K562 (cell line): Measurements from ENCODE around the gene ARID5B. TPM values are rescaled to one million over a fixed set of nuclear protein-coding genes. Genes with fewer than 3 reads are reported as not detected.

Source experiments
- ATAC-seq: fragments of 200-7000 bp; cut with Tn5 transposase; 3 replicates; pipeline ENCODE4 v1.9.1; 2020; ENCODE audit warnings: moderate library complexity
- BruUV-seq: library from RNA; stranded (reverse); fragments of 400-500 nt; replicated peaks from 2 replicates; lab custom pipeline; 2021; lab: Mats Ljungman, UMichigan
- CTCF ChIA-PET: fragments of 300-600 bp; formaldehyde crosslinking; extraction: SDS; loops from one replicate; lab custom pipeline; 2021; ENCODE audit warnings: low intra/inter-chr PET ratio; lab: Yijun Ruan, JAX
- POLR2A ChIA-PET: fragments of 300-600, 350-650 bp; sonication (Branson Sonifier 250); formaldehyde crosslinking; extraction: SDS; loops from one replicate; lab custom pipeline; 2021; ENCODE audit warnings: antibody characterized with exemption, inconsistent platforms; lab: Yijun Ruan, JAX
- DNase-seq, 4 experiments: peaks; one replicate each; pipeline versions ENCODE4 v3.0.0 to v3.0.0-alpha.2; 2011 to 2018; ENCODE audit warnings: low spot score in 3 of 4, mixed read lengths in 3 of 4; ENCODE audit errors: extremely low read depth in 1 of 4
- FAIRE-seq: peaks from 2 replicates; lab custom pipeline; 2011; peaks lifted over from hg19 to GRCh38; lab: Jason Lieb, UNC
- H2AFZ ChIP-seq: 2 replicates; pipeline ENCODE4 v1.6.0; 2011; ENCODE audit warnings: low read depth, low read length, control low read depth, inconsistent platforms
- H3K27ac ChIP-seq: fragments of 200-600 bp; 3 replicates; pipeline ENCODE4 v1.8.0; 2011; ENCODE audit warnings: low read depth, mild to moderate bottlenecking, control low read depth, inconsistent platforms, low read length, moderate library complexity, mixed read lengths; ENCODE audit errors: extremely low read depth
- H3K27me3 ChIP-seq, 2 experiments: fragments of 300-600 bp in 1 of 2; 2 replicates in 1 of 2; 3 replicates in 1 of 2; pipeline versions ENCODE4 v1.6.0 to v1.8.0; 2011; ENCODE audit warnings: inconsistent platforms in 2 of 2, low read length in 2 of 2, mild to moderate bottlenecking in 1 of 2, mixed read lengths in 1 of 2, moderate library complexity in 1 of 2; ENCODE audit not compliant: control insufficient read depth in 2 of 2, insufficient read depth in 2 of 2
- H3K36me3 ChIP-seq: fragments of 300-600 bp; 3 replicates; pipeline ENCODE4 v1.8.0; 2011; ENCODE audit warnings: mild to moderate bottlenecking, low read length, inconsistent platforms; ENCODE audit not compliant: control insufficient read depth, insufficient read depth
- H3K4me1 ChIP-seq, 2 experiments: fragments of 200-600 bp in 1 of 2; replicated peaks in 1 of 2; 2 replicates in 1 of 2; 3 replicates in 1 of 2; pipeline versions ENCODE4 v1.5.1 to v1.8.0; 2011; ENCODE audit warnings: inconsistent platforms in 2 of 2, low read length in 2 of 2, mild to moderate bottlenecking in 1 of 2, mixed read lengths in 1 of 2, moderate library complexity in 1 of 2; ENCODE audit not compliant: control insufficient read depth in 2 of 2, insufficient read depth in 2 of 2
- H3K4me2 ChIP-seq: 2 replicates; pipeline ENCODE4 v1.6.1; 2011; ENCODE audit warnings: low read length, control low read depth, inconsistent platforms, mixed read lengths; ENCODE audit not compliant: insufficient read depth
- H3K4me3 ChIP-seq: fragments of 200-600 bp; sonication (generic), shearing (Covaris generic); 2 replicates; pipeline ENCODE4 v1.5.1; 2016; ENCODE audit warnings: control low read depth, inconsistent platforms
- H3K79me2 ChIP-seq: fragments of 200-600 bp; 3 replicates; pipeline ENCODE4 v1.8.0; 2011; ENCODE audit warnings: low read length, inconsistent platforms; ENCODE audit not compliant: control insufficient read depth, insufficient read depth
- H3K9ac ChIP-seq, 2 experiments: 2 replicates each; pipeline versions ENCODE4 v1.6.0 to v1.6.1; 2011; ENCODE audit warnings: low read depth in 2 of 2, low read length in 2 of 2, control low read depth in 1 of 2, inconsistent platforms in 1 of 2, mild to moderate bottlenecking in 1 of 2, mixed read lengths in 1 of 2; ENCODE audit not compliant: insufficient read depth in 1 of 2
- H3K9me1 ChIP-seq: one replicate; pipeline ENCODE4 v1.6.0; 2011; ENCODE audit warnings: inconsistent platforms, mild to moderate bottlenecking, low read length, moderate library complexity; ENCODE audit not compliant: control insufficient read depth, insufficient read depth
- H3K9me3 ChIP-seq: replicated peaks from 2 replicates; pipeline ENCODE4 v1.5.1; 2011; ENCODE audit warnings: low read depth, low read length, inconsistent platforms; ENCODE audit not compliant: control insufficient read depth, insufficient read depth
- H4K20me1 ChIP-seq: replicated peaks from 2 replicates; pipeline ENCODE4 v1.6.1; 2011; ENCODE audit warnings: low read length, inconsistent platforms, mixed read lengths; ENCODE audit not compliant: control insufficient read depth, insufficient read depth
- BACH1 ChIP-seq: fragments of 200-800 bp; sonication (Bioruptor generic); IDR thresholded peaks from 2 replicates; pipeline ENCODE4 v1.6.1; 2016; ENCODE audit warnings: missing genetic modification characterization, missing compliant biosample characterization
- DNMT1 ChIP-seq: fragments of 450-650 bp; IDR thresholded peaks from 2 replicates; pipeline ENCODE4 v1.6.1; 2016; ENCODE audit warnings: antibody characterized with exemption, mild to moderate bottlenecking
- KLF13 ChIP-seq: fragments of 450-650 bp; IDR thresholded peaks from 2 replicates; pipeline ENCODE4 v1.6.1; 2016; ENCODE audit warnings: missing genetic modification characterization, low read depth, mild to moderate bottlenecking, missing compliant biosample characterization, moderate library complexity, borderline replicate concordance
- MTA1 ChIP-seq: fragments of 450-650 bp; IDR thresholded peaks from 2 replicates; pipeline ENCODE4 v1.6.1; 2017; ENCODE audit warnings: borderline replicate concordance
- NFATC3 ChIP-seq: fragments of 450-650 bp; IDR thresholded peaks from 2 replicates; pipeline ENCODE4 v1.6.1; 2017; ENCODE audit warnings: mild to moderate bottlenecking
- TCF7L2 ChIP-seq: fragments of 150-350 bp; IDR thresholded peaks from 2 replicates; pipeline ENCODE4 v1.6.1; 2016; ENCODE audit warnings: low read depth, mild to moderate bottlenecking, low read length, moderate library complexity
- ZFX ChIP-seq: sonication (generic); formaldehyde crosslinking; IDR thresholded peaks from 2 replicates; pipeline ENCODE4 v1.8.0; 2022; ENCODE audit warnings: mild to moderate bottlenecking, missing genetic modification reagents, moderate library complexity
- ZNF140 ChIP-seq: fragments of 250-450 bp; sonication (Bioruptor Pico); IDR thresholded peaks from 2 replicates; pipeline ENCODE4 v1.8.0; 2021; ENCODE audit warnings: moderate library complexity, mild to moderate bottlenecking, inconsistent platforms
- ZNF165 ChIP-seq: fragments of 250-450 bp; sonication (Bioruptor Pico); IDR thresholded peaks from 2 replicates; pipeline ENCODE4 v1.4.0; 2020; ENCODE audit warnings: borderline replicate concordance
- ZNF24 ChIP-seq: fragments of 450-650 bp; IDR thresholded peaks from 2 replicates; pipeline ENCODE4 v1.6.1; 2016
- ZNF324 ChIP-seq: fragments of 250-450 bp; sonication (Bioruptor Pico); IDR thresholded peaks from 2 replicates; pipeline ENCODE4 v1.4.0; 2020; ENCODE audit warnings: mild to moderate bottlenecking
- ZNF445 ChIP-seq: fragments of 250-450 bp; sonication (Bioruptor Pico); IDR thresholded peaks from 2 replicates; pipeline ENCODE4 v1.4.0; 2020; ENCODE audit warnings: low read depth, mild to moderate bottlenecking, moderate library complexity
- ZNF644 ChIP-seq: fragments of 200-800 bp; sonication (Bioruptor generic); IDR thresholded peaks from 2 replicates; pipeline ENCODE4 v1.6.1; 2016; ENCODE audit warnings: low read depth, missing genetic modification characterization, missing compliant biosample characterization
- WGBS: fragments of 100-300 bp; shearing (Covaris generic); methylation state at CpG from one replicate; pipeline ENCODE4 v1.1.6; 2016; ENCODE audit warnings: low coverage, mixed read lengths; ENCODE audit not compliant: insufficient coverage; ENCODE audit errors: missing lambda C conversion rate; 5-methylcytosine and 5-hydroxymethylcytosine counted together
- in situ Hi-C: fragments of 300-500 bp; cut with MboI; formaldehyde crosslinking; loops from 4 replicates; pipeline ENCODE4 v1.15.0; 2018; ENCODE audit warnings: inconsistent platforms, mixed read lengths
- intact Hi-C: fragments of 100-400 bp; cut with micrococcal nuclease; formaldehyde crosslinking; loops from 2 replicates; pipeline ENCODE4 v1.14.2; 2022
- polyA plus RNA-seq, 8 experiments: library from polyadenylated mRNA; depleted of rRNA in 4 of 8; stranded (reverse) in 5 of 8; unstranded in 3 of 8; fragments of >200 nt; fragmentation: Nextera tagmentation in 2 of 8; fragmentation: Illumina TruSeq in 1 of 8; extraction: Ambion mirVana in 2 of 8; extraction: Trizol in 1 of 8; gene quantifications; 2 replicates each; pipeline versions ENCODE4 v1.2.1 to v1.2.3, GENCODE V29; 2011 to 2014; ENCODE audit warnings: inconsistent platforms in 1 of 8, missing spikeins in 1 of 8
- total RNA-seq, 7 experiments: library from RNA; depleted of rRNA in 6 of 7; stranded (reverse); fragments of >200 nt in 6 of 7; fragmentation: Illumina TruSeq in 2 of 7; extraction: Trizol in 2 of 7; gene quantifications; 2 replicates each; pipeline versions ENCODE4 v1.2.1 to v1.2.3, GENCODE V29; 2011 to 2021; ENCODE audit warnings: low replicate concordance in 1 of 7

The ARID5B gene
- total and polyA plus RNA-seq, 9 of the 15 experiments (the other 6 are each of a cell fraction or from before 2014, with no cell fraction given), result 0.48 to 1.6 (median 0.80) TPM

- in situ Hi-C loops (no loop called here), intact Hi-C loops (no loop called here)
- FAIRE-seq (no peak), ATAC-seq (no peak), DNase-seq (no peak)
- whole genome bisulfite sequencing, result 32% methylated on average over 4 of the region's 4 CpGs
- H3K27ac ChIP-seq, result no peak overlapping the region
- no peaks in the 10 kb centered on the region for H3K36me3 ChIP-seq
- TF ChIP-seq BACH1 (tag) (no peak), ZFX (CRISPR knock-in tag) (no peak), ZNF445 (CRISPR knock-in tag) (no peak), ZNF644 (tag) (no peak)
- no peaks in the 10 kb centered on the region for H3K79me2 ChIP-seq
- H3K4me2 ChIP-seq, result no peak overlapping the region
- H2AFZ ChIP-seq, result no peak overlapping the region
- no peaks in the 10 kb centered on the region for H4K20me1 ChIP-seq
- H3K9me3 ChIP-seq, result no peaks in the 10 kb centered on the region
- H3K27me3 ChIP-seq, result no peaks in the 10 kb centered on the region
- H3K4me3 ChIP-seq, result no peak overlapping the region
- no peak overlapping the region for H3K9ac ChIP-seq
- CTCF ChIA-PET, result no interaction called here
- no TSS peak for BruUV-seq
- H3K4me1 ChIP-seq, result no peaks in the 10 kb centered on the region; a peak in 1 of 5 replicates
- no peaks in the 10 kb centered on the region for H3K9me1 ChIP-seq
- POLR2A ChIA-PET, result interaction anchor here (0.7 to 2.2 kb wide), 2 partner anchors 10 to 494 kb away, joined by 3 to 8 read pairs; no protein-coding TSS in a partner anchor
Measured at GRCh38 chr10:61983255-61983654, 81.8 kb downstream of the ARID5B start.

DNA sequence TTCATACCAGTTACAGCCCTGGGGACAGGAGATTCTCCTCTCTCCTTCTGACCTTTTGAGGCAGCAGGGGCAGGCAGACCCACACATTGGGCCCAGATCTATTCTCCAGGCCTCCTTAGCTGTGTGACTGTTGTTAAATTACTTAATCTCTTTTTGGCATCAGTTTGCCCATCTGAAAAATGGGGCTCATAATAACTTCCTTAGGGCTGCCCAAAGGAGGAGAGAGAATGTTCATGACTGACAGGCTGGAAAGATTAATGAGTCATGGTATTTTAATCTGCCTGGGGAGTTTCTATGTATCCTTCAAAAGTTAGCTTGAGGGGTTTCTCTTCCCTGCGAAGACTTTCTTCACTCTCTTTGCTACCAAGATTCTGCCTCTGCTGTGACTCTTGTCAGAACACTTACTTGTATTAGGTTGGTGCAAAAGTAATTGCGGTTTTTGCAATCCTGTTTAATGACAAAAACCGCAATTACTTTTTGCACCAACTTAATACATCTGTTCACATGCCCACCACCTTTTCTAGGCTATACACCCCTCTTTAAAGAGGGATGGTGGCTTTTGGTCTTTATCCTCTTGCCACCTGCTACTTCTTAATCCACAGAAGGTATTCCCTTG is 83.4 kb downstream of the ARID5B start:
- CTCF ChIA-PET, result no interaction called here
- no peaks in the 10 kb centered on the region for H3K36me3 ChIP-seq
- no peaks in the 10 kb centered on the region for H3K27me3 ChIP-seq
- H2AFZ ChIP-seq, result no peak overlapping the region
- no peaks in the 10 kb centered on the region for H3K9me1 ChIP-seq
- no peak overlapping the region for H3K27ac ChIP-seq
- 8% methylated on average over 3 of the region's 3 CpGs for WGBS
- H3K4me1 ChIP-seq, result no peaks in the 10 kb centered on the region; a peak in 1 of 5 replicates
- no peaks in the 10 kb centered on the region for H3K9me3 ChIP-seq
- DNase-seq (no peak), ATAC-seq (no peak), FAIRE-seq (no peak)
- intact Hi-C loops, result no loop called here
- no peak overlapping the region for H3K4me2 ChIP-seq
- no peaks in the 10 kb centered on the region for H4K20me1 ChIP-seq
- no peak overlapping the region for H3K9ac ChIP-seq
- H3K79me2 ChIP-seq, result no peaks in the 10 kb centered on the region
- in situ Hi-C loops, result no loop called here
- no TSS peak for BruUV-seq
- no peak overlapping the region for H3K4me3 ChIP-seq
- POLR2A ChIA-PET, result no interaction called here
- TF ChIP-seq DNMT1 (no peak), KLF13 (no peak), TCF7L2 (no peak), MTA1 (no peak), ZNF324 (CRISPR knock-in tag) (no peak), ZNF24 (no peak), NFATC3 (no peak), ZNF165 (no peak), ZNF140 (CRISPR knock-in tag) (no peak)
